ENCODE data around the gene FNDC3A. TPM values are rescaled to one million over a fixed set of nuclear protein-coding genes. Genes with fewer than 3 reads are reported as not detected.

Gene FNDC3A
- total and polyA plus RNA-seq, 4 donors, result 17.6 to 87.6 (median 34.5) TPM

- WGBS, 2 donors, result 87 to 90% methylated on average over 2 of the region's 2 CpGs
- ATAC-seq (ENCODE audit: insufficient read depth, low FRiP score) (no peak), DNase-seq (no peak)
- TF ChIP-seq, protein P1, sequence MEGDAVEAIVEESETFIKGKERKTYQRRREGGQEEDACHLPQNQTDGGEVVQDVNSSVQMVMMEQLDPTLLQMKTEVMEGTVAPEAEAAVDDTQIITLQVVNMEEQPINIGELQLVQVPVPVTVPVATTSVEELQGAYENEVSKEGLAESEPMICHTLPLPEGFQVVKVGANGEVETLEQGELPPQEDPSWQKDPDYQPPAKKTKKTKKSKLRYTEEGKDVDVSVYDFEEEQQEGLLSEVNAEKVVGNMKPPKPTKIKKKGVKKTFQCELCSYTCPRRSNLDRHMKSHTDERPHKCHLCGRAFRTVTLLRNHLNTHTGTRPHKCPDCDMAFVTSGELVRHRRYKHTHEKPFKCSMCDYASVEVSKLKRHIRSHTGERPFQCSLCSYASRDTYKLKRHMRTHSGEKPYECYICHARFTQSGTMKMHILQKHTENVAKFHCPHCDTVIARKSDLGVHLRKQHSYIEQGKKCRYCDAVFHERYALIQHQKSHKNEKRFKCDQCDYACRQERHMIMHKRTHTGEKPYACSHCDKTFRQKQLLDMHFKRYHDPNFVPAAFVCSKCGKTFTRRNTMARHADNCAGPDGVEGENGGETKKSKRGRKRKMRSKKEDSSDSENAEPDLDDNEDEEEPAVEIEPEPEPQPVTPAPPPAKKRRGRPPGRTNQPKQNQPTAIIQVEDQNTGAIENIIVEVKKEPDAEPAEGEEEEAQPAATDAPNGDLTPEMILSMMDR (IDR thresholded peaks at IDR 0.05; ENCODE audit: control extremely low read depth, extremely low read depth), result no peak
- Histone ChIP-seq H3K9ac (ENCODE audit: insufficient read depth in 1 of 2, low read length in 2 of 2) (no peak overlapping the region), H3K27ac (ENCODE audit: low read depth in 1 of 2, low read length in 1 of 2) (no peak overlapping the region), H3K9me3 (ENCODE audit: control insufficient read depth in 4 of 4, insufficient read depth in 3 of 4, low read length in 3 of 4) (no peaks in the 10 kb centered on the region), H3K36me3 (ENCODE audit: control insufficient read depth in 4 of 4, insufficient read depth in 4 of 4, low read length in 4 of 4) (peaks cover 0 to 2% (median 0%) of the 10 kb centered on the region in 4 donors), H3K27me3 (ENCODE audit: control insufficient read depth in 3 of 3, insufficient read depth in 3 of 3, low read length in 2 of 3) (no peaks in the 10 kb centered on the region), H3K4me1 (ENCODE audit: control insufficient read depth in 5 of 5, insufficient read depth in 5 of 5, low read length in 5 of 5) (no peaks in the 10 kb centered on the region), H3K4me3 (no peak overlapping the region)
Observed at GRCh38 chr13:49030213-49030612, 54.5 kb downstream of the FNDC3A start.

DNA sequence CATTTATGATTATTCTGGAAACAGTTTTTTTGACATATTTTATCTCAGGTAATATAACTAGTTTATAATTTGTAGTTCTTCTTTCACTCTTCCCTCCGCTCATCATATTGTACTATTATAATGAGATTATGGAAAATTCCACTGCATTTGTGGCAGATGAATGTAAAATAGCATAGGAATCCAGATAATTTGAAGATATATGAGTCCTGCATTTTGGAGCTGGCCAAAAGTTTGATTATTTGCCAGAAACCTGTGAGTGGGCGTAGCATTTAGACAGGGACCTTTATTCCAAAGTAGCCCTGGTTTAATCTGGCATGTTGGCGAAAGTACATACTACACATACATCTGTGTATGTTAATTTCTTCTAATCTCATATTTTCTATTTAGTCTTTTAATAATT, 65.2 kb downstream of the FNDC3A start:
- Histone ChIP-seq H3K9me3 (ENCODE audit: control insufficient read depth in 4 of 4, insufficient read depth in 3 of 4, low read length in 3 of 4) (no peaks in the 10 kb centered on the region), H3K9ac (ENCODE audit: insufficient read depth in 1 of 2, low read length in 2 of 2) (no peak overlapping the region), H3K4me3 (no peak overlapping the region), H3K4me1 (ENCODE audit: control insufficient read depth in 5 of 5, insufficient read depth in 5 of 5, low read length in 5 of 5) (no peaks in the 10 kb centered on the region), H3K36me3 (ENCODE audit: control insufficient read depth in 4 of 4, insufficient read depth in 4 of 4, low read length in 4 of 4) (peaks cover 0 to 4% (median 1%) of the 10 kb centered on the region in 4 donors), H3K27me3 (ENCODE audit: control insufficient read depth in 3 of 3, insufficient read depth in 3 of 3, low read length in 2 of 3) (no peaks in the 10 kb centered on the region), H3K27ac (ENCODE audit: low read depth in 1 of 2, low read length in 1 of 2) (no peak overlapping the region)
- no peak for ATAC-seq (ENCODE audit: insufficient read depth, low FRiP score)
- TF ChIP-seq, protein P1 (IDR thresholded peaks at IDR 0.05; ENCODE audit: control extremely low read depth, extremely low read depth), result no peak
- 98 to 100% methylated on average over 3 of the region's 3 CpGs for WGBS, 2 donors
- DNase-seq, result no peak

GRCh38 chr13:49042476-49042875, 66.8 kb downstream of the FNDC3A start:
- Histone ChIP-seq H3K4me3 (no peak overlapping the region), H3K36me3 (ENCODE audit: control insufficient read depth in 4 of 4, insufficient read depth in 4 of 4, low read length in 4 of 4) (peaks cover 0 to 4% (median 1%) of the 10 kb centered on the region in 4 donors), H3K27ac (ENCODE audit: low read depth in 1 of 2, low read length in 1 of 2) (no peak overlapping the region), H3K27me3 (ENCODE audit: control insufficient read depth in 3 of 3, insufficient read depth in 3 of 3, low read length in 2 of 3) (no peaks in the 10 kb centered on the region), H3K9me3 (ENCODE audit: control insufficient read depth in 4 of 4, insufficient read depth in 3 of 4, low read length in 3 of 4) (no peaks in the 10 kb centered on the region), H3K4me1 (ENCODE audit: control insufficient read depth in 5 of 5, insufficient read depth in 5 of 5, low read length in 5 of 5) (no peaks in the 10 kb centered on the region), H3K9ac (ENCODE audit: insufficient read depth in 1 of 2, low read length in 2 of 2) (no peak overlapping the region)
- TF ChIP-seq, protein P1 (IDR thresholded peaks at IDR 0.05; ENCODE audit: control extremely low read depth, extremely low read depth), result no peak
- 93 to 98% methylated on average over 2 of the region's 2 CpGs for WGBS, 2 donors
- no peak for ATAC-seq (ENCODE audit: insufficient read depth, low FRiP score)
- no peak for DNase-seq

DNA sequence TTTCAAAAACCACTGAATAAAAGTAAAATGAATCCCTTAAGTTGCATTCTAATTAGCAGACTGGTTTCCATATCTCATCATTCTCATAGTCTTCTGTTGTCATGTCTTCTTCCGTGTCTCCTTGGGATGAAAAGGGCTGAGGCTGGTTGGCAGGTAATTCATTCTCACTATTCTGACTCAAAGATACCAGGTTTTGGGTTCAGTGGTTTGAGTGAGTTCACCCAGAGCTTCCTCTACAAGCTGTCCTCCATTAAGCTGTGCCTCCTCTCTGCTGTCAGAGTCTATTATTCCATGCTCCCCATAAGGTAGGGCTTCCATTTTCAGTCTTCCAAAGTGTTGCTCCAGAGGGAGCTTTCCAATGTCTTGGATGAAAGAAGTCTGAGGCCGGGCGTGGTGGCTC, 68.3 kb downstream of the FNDC3A start:
- no peaks in the 10 kb centered on the region for H3K27me3 ChIP-seq (ENCODE audit: control insufficient read depth in 3 of 3, insufficient read depth in 3 of 3, low read length in 2 of 3)
- DNase-seq, result no peak
- WGBS, 2 donors, result 67 to 84% methylated on average over 3 of the region's 3 CpGs
- ATAC-seq (ENCODE audit: insufficient read depth, low FRiP score), result no peak
- no peak overlapping the region for H3K9ac ChIP-seq (ENCODE audit: insufficient read depth in 1 of 2, low read length in 2 of 2)
- no peaks in the 10 kb centered on the region for H3K4me1 ChIP-seq (ENCODE audit: control insufficient read depth in 5 of 5, insufficient read depth in 5 of 5, low read length in 5 of 5)
- H3K4me3 ChIP-seq, result no peak overlapping the region
- TF ChIP-seq, protein P1 (IDR thresholded peaks at IDR 0.05; ENCODE audit: control extremely low read depth, extremely low read depth), result no peak
- peaks cover 0 to 4% (median 1%) of the 10 kb centered on the region in 4 donors for H3K36me3 ChIP-seq (ENCODE audit: control insufficient read depth in 4 of 4, insufficient read depth in 4 of 4, low read length in 4 of 4)
- H3K27ac ChIP-seq (ENCODE audit: low read depth in 1 of 2, low read length in 1 of 2), result no peak overlapping the region
- no peaks in the 10 kb centered on the region for H3K9me3 ChIP-seq (ENCODE audit: control insufficient read depth in 4 of 4, insufficient read depth in 3 of 4, low read length in 3 of 4)

Measured in lung (tissue), 12 donors.